SU-DHL-6 (cell line): ENCODE data around the gene DPH1.

Experiments used
- H2AFZ ChIP-seq: fragments of 200-600 bp; sonication (generic); 2 replicates; pipeline ENCODE4 v1.6.1; 2014; ENCODE audit warnings: low read depth, mild to moderate bottlenecking, moderate library complexity, mixed read lengths, antibody characterized with exemption, low read length; ENCODE audit not compliant: severe bottlenecking
- H3F3A ChIP-seq: fragments of 200-600 bp; shearing (Covaris generic); 2 replicates; pipeline ENCODE4 v1.6.0; 2016; ENCODE audit warnings: antibody characterized with exemption, mild to moderate bottlenecking; ENCODE audit not compliant: insufficient read depth
- H3K27ac ChIP-seq: fragments of 200-600 bp; sonication (generic); 2 replicates; pipeline ENCODE4 v1.5.1; 2016; ENCODE audit warnings: low read depth, mild to moderate bottlenecking, low read length, moderate library complexity, mixed read lengths
- H3K27me3 ChIP-seq: fragments of 200-600 bp; sonication (generic), shearing (Covaris generic); 2 replicates; pipeline ENCODE4 v1.6.0; 2014; ENCODE audit warnings: mild to moderate bottlenecking, low read length
- H3K36me3 ChIP-seq: fragments of 200-600 bp; sonication (generic); 2 replicates; pipeline ENCODE4 v1.6.1; 2014; ENCODE audit warnings: mild to moderate bottlenecking, low read length, mixed read lengths
- H3K4me2 ChIP-seq: fragments of 300-600, 200-600 bp; shearing (Covaris generic), sonication (generic); 2 replicates; pipeline ENCODE4 v1.6.0; 2014; ENCODE audit warnings: low read length, low read depth, mild to moderate bottlenecking; ENCODE audit not compliant: poor library complexity, severe bottlenecking
- H3K4me3 ChIP-seq: fragments of 200-600 bp; sonication (generic); 2 replicates; pipeline ENCODE4 v1.5.1; 2014; ENCODE audit warnings: antibody characterized with exemption, low read length, mild to moderate bottlenecking, mixed read lengths; ENCODE audit not compliant: insufficient read depth, poor library complexity, severe bottlenecking
- H3K79me2 ChIP-seq: fragments of 200-600 bp; sonication (generic); 2 replicates; pipeline ENCODE4 v1.6.1; 2014; ENCODE audit warnings: mild to moderate bottlenecking, low read length, moderate library complexity; ENCODE audit not compliant: insufficient read depth
- H3K9ac ChIP-seq: fragments of 200-600 bp; sonication (generic); 2 replicates; pipeline ENCODE4 v1.7.0; 2014; ENCODE audit warnings: mild to moderate bottlenecking, low read length
- H3K9me2 ChIP-seq: fragments of 200-600 bp; sonication (generic); replicated peaks from 2 replicates; pipeline ENCODE4 v1.6.1; 2014; ENCODE audit warnings: low read length; ENCODE audit not compliant: insufficient read depth
- H3K9me3 ChIP-seq: fragments of 200-600 bp; sonication (generic); 2 replicates; pipeline ENCODE4 v1.6.1; 2014; ENCODE audit warnings: low read length, mixed read lengths; ENCODE audit not compliant: insufficient read depth
- H4K20me1 ChIP-seq: fragments of 200-600 bp; sonication (generic); 2 replicates; pipeline ENCODE4 v1.6.1; 2014; ENCODE audit warnings: low read depth, mild to moderate bottlenecking, antibody characterized with exemption, low read length, moderate library complexity, mixed read lengths
- EZH2phosphoT487 ChIP-seq: fragments of 200-600 bp; sonication (generic), shearing (Covaris generic); conservative IDR thresholded peaks from 2 replicates; pipeline ENCODE4 v1.6.1; 2018; ENCODE audit warnings: mild to moderate bottlenecking, antibody characterized with exemption, low read length, moderate library complexity, mixed read lengths
- TF ChIP-seq, protein P1 (sequence below): fragments of 200-600 bp; sonication (generic); IDR thresholded peaks from one replicate; pipeline ENCODE4 v1.5.1; 2017; ENCODE audit warnings: antibody characterized with exemption, mild to moderate bottlenecking, low read length, moderate library complexity; ENCODE audit not compliant: insufficient read depth, poor library complexity, severe bottlenecking

DPH1 gene

DNA sequence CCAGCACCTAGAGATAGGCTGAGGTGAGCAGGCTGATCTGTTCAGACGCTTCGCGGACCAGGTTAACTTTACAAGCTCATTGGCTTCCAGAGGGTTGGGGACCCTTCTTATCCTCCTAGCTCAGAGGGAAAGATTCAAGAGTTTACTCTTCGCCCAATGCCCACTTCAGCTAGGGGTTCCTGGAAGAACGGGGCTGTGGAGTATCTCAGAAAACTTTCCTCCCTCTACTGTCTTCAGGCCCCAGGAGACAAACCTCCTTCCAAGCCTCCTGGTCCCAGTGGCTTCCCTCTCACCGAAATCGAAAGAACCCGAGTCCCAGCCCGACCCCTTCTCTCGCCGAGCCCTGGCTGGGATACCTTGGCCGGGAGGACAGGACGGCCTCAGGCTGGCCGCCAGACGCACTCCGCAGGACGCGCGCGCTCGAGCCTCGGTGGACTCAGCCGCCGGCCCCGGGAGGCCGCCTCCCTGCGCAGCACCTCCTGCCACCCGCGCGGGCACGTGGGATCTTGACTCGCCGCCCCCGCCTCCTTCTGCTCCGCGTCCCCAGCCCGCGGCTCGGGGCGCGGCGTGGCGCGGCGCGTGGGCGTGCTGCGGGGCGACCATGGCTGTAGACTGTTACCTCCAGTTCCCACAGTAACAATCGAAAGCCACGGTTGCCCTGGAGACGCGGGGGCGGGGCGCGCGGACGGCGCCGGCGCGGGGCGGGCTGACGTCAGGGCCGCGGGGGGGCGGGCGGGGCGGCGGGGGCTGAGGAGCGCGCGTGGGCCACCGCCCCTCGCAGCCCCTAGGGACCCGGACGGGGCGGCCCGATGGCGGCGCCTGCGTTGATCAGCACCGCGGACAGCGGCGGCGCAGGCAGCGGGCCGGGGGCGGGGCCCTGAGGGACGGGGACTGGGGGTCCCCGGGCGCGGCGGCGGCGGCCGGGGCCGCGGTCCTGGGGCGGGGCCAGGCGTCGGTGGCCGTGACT lies 19.7 kb downstream of the DPH1 start:
- Histone ChIP-seq H3F3A (peaks cover 9% of the 10 kb centered on the region; the same call in 1 of the 2 replicates), H3K27ac (no peak overlapping the region), H2AFZ (no peak overlapping the region), H4K20me1 (no peaks in the 10 kb centered on the region), H3K36me3 (no peaks in the 10 kb centered on the region), H3K9ac (peak overlapping the region; percentile 20; the same call in 1 of the 2 replicates), H3K9me2 (no peaks in the 10 kb centered on the region), H3K79me2 (no peaks in the 10 kb centered on the region), H3K4me3 (peak overlapping the region; percentile 56), H3K9me3 (no peaks in the 10 kb centered on the region), H3K4me2 (peak overlapping the region; percentile 62), H3K27me3 (no peaks in the 10 kb centered on the region)
- no peak for TF ChIP-seq EZH2phosphoT487
- TF ChIP-seq, protein P1, sequence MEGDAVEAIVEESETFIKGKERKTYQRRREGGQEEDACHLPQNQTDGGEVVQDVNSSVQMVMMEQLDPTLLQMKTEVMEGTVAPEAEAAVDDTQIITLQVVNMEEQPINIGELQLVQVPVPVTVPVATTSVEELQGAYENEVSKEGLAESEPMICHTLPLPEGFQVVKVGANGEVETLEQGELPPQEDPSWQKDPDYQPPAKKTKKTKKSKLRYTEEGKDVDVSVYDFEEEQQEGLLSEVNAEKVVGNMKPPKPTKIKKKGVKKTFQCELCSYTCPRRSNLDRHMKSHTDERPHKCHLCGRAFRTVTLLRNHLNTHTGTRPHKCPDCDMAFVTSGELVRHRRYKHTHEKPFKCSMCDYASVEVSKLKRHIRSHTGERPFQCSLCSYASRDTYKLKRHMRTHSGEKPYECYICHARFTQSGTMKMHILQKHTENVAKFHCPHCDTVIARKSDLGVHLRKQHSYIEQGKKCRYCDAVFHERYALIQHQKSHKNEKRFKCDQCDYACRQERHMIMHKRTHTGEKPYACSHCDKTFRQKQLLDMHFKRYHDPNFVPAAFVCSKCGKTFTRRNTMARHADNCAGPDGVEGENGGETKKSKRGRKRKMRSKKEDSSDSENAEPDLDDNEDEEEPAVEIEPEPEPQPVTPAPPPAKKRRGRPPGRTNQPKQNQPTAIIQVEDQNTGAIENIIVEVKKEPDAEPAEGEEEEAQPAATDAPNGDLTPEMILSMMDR, result no peak

- Histone ChIP-seq H3K9ac (no peak overlapping the region), H2AFZ (no peak overlapping the region), H3K9me2 (no peaks in the 10 kb centered on the region), H3K4me3 (peak overlapping the region; percentile 54), H3K9me3 (no peaks in the 10 kb centered on the region), H3K4me2 (peak overlapping the region; percentile 53), H3K27me3 (no peaks in the 10 kb centered on the region), H3K27ac (no peak overlapping the region), H4K20me1 (no peaks in the 10 kb centered on the region), H3K36me3 (no peaks in the 10 kb centered on the region), H3K79me2 (no peaks in the 10 kb centered on the region), H3F3A (0 out of 2 replicates have a peak, but pooled peaks cover 9% of the 10 kb centered on the region)
- no peak for TF ChIP-seq EZH2phosphoT487
- TF ChIP-seq, protein P1, result no peak
Observed at GRCh38 chr17:2050300-2051060, 20.5 kb downstream of the DPH1 start.

GRCh38 chr17:2051061-2051932 lies 21.3 kb downstream of the DPH1 start:
- no peak overlapping the region for H3K4me2 ChIP-seq
- 0 out of 2 replicates have a peak, but pooled peaks cover 9% of the 10 kb centered on the region for H3F3A ChIP-seq
- no peak overlapping the region for H3K4me3 ChIP-seq
- no peak overlapping the region for H3K9ac ChIP-seq
- H3K27ac ChIP-seq, result no peak overlapping the region
- no peak for TF ChIP-seq EZH2phosphoT487
- TF ChIP-seq, protein P1, result no peak
- H3K36me3 ChIP-seq, result no peaks in the 10 kb centered on the region
- H4K20me1 ChIP-seq, result no peaks in the 10 kb centered on the region
- no peaks in the 10 kb centered on the region for H3K9me2 ChIP-seq
- no peaks in the 10 kb centered on the region for H3K9me3 ChIP-seq
- no peak overlapping the region for H2AFZ ChIP-seq
- H3K27me3 ChIP-seq, result no peaks in the 10 kb centered on the region
- no peaks in the 10 kb centered on the region for H3K79me2 ChIP-seq
